ENCODE measurements around the gene ACAA2. TPM values are rescaled to one million over a fixed set of nuclear protein-coding genes. Genes with fewer than 3 reads are reported as not detected.

ACAA2 gene, protein sequence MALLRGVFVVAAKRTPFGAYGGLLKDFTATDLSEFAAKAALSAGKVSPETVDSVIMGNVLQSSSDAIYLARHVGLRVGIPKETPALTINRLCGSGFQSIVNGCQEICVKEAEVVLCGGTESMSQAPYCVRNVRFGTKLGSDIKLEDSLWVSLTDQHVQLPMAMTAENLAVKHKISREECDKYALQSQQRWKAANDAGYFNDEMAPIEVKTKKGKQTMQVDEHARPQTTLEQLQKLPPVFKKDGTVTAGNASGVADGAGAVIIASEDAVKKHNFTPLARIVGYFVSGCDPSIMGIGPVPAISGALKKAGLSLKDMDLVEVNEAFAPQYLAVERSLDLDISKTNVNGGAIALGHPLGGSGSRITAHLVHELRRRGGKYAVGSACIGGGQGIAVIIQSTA
- total RNA-seq: 10 to 100 TPM; 77.4 to 79.8 TPM

DNA sequence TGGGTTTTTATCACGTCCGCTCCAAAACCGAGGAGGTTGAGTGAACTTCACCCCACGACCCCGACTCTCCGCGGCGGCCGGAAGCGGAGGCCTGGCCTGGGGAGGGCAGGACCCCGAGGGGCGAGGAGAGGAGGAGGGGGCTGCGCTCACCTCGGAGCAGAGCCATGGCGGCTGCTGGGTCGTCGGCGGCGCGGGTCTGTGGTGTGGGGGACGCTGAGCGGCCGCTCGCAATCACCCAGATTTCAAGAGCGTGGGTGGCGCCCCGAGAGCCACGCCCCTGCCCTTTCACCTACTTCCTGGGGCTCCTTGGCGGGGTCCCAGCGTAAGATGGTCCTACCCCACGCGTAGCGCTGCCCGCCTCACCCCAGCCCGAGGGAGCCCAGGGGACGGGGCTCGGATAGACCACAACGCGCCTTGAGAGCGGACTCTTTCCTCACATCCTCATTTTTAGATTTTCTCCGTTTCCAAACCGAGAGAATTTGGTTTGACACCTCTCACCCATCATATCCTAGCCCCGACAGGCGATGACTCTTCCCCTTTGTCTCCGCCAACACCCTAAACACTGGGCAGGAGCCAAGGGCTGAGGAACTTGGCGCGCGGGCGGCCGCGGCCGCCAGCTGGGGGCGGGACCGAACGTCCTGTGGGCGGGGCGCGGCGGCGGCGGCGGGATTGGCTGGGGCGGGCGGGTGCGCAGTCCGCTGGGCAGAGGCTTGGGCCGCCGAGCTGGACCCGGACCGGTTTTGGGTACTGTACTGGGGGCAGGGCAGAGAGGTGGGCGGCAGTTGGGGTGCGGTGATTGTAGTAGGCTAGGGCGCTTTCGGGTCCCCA is at the start of gene ACAA2:
Gene ACAA2, minus strand, starts transcription at position 215 of the 828 bp plus-strand sequence. Its CDS starts 49 bp downstream, at position 166.

Measured in activated naive CD4-positive, alpha-beta T cell treated with anti-CD3 and anti-CD28 coated beads, Interleukin-2, amount 10 ng/mL, durations not matched to agents 5 hours and 36 hours (primary cell).